Upper lobe of left lung (tissue), 4 donors: Measurements from ENCODE around the gene BSPRY.

ENCODE experiments used
- CTCF ChIP-seq, 6 experiments: fragments of 450-650 bp in 4 of 6; fragments of 200-600 bp in 2 of 6; sonication (generic) in 2 of 6; IDR thresholded peaks; one replicate each; pipeline ENCODE4 v1.5.1; 2016 to 2019; ENCODE audit warnings: antibody characterized with exemption in 6 of 6
- EP300 ChIP-seq, 4 donors: sonication (generic); formaldehyde crosslinking; IDR thresholded peaks; one replicate each; pipeline ENCODE4 v1.5.1; 2017; ENCODE audit warnings: antibody characterized with exemption in 4 of 4, control low read depth in 2 of 4
- POLR2A ChIP-seq, 4 donors: fragments of 450-650 bp; IDR thresholded peaks; one replicate each; pipeline ENCODE4 v1.5.1; 2016 to 2017; ENCODE audit warnings: antibody characterized with exemption in 4 of 4, mild to moderate bottlenecking in 2 of 4
- POLR2AphosphoS5 ChIP-seq, 2 donors: sonication (generic); formaldehyde crosslinking; IDR thresholded peaks; one replicate each; pipeline ENCODE4 v1.5.1; 2017; ENCODE audit warnings: antibody characterized with exemption in 2 of 2

DNA sequence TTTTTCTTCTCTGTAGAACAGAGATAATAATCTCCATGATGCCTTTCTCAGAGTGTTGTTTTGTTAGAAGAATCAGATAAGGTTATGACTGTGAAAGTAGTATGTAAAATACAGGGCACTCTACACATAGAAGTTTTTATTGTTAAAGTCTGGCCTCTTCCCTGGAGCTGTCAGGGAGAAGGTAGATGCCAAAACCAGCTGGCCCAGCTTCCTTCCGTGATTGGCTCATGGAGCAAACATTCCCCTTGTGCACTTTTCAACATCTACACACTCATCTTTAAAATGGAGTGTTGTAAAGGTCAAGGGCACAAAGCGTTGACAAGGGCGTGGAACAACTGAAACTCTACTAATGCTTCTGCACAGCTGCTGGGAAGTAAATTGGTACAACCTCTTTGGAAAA, 38.8 kb upstream of the BSPRY start:
- TF ChIP-seq CTCF (IDR thresholded peaks at IDR 0.05) = no peak
- no peak for TF ChIP-seq POLR2AphosphoS5 (IDR thresholded peaks at IDR 0.05)
- no peak for TF ChIP-seq EP300 (IDR thresholded peaks at IDR 0.05)
- no peak for TF ChIP-seq POLR2A (IDR thresholded peaks at IDR 0.05)
